WTC11 (cell line): ENCODE data around the gene PTPRS. TPM values are rescaled to one million over a fixed set of nuclear protein-coding genes. Genes with fewer than 3 reads are reported as not detected.

Experiments
- ATAC-seq: fragments of 200-7000 bp; cut with Tn5 transposase; 2 replicates; pipeline ENCODE4 v1.10.0; 2021; ENCODE audit warnings: mild to moderate bottlenecking, moderate library complexity
- CTCF ChIA-PET: fragments of 300-600 bp; sonication (Branson Sonifier 250); formaldehyde crosslinking; loops from one replicate; lab custom pipeline; 2021; ENCODE audit warnings: antibody characterized with exemption; lab: Charles Lee
- POLR2A ChIA-PET: fragments of 350-600 bp; sonication (Branson Sonifier 250); formaldehyde crosslinking; loops from one replicate; lab custom pipeline; 2021; ENCODE audit warnings: antibody characterized with exemption; lab: Charles Lee
- DNase-seq: peaks from one replicate; pipeline ENCODE4 v3.0.0; 2021; ENCODE audit warnings: low spot score
- H3K27ac Mint-ChIP-seq: 2 replicates; pipeline ENCODE4 v1.8.0; 2021; ENCODE audit warnings: mixed read lengths
- H3K27me3 Mint-ChIP-seq: 2 replicates; pipeline ENCODE4 v1.8.0; 2021; ENCODE audit warnings: low read depth, mild to moderate bottlenecking, moderate library complexity, mixed read lengths
- H3K36me3 Mint-ChIP-seq: 2 replicates; pipeline ENCODE4 v1.8.0; 2021; ENCODE audit warnings: mixed read lengths
- H3K4me1 Mint-ChIP-seq: 2 replicates; pipeline ENCODE4 v1.8.0; 2022; ENCODE audit warnings: mixed read lengths
- H3K4me3 Mint-ChIP-seq: 2 replicates; pipeline ENCODE4 v1.8.0; 2021; ENCODE audit warnings: mild to moderate bottlenecking, moderate library complexity, mixed read lengths
- H3K9me3 Mint-ChIP-seq: 2 replicates; pipeline ENCODE4 v1.8.0; 2021; ENCODE audit warnings: mixed read lengths
- ATF2 ChIP-seq: sonication (generic); formaldehyde crosslinking; IDR thresholded peaks from 2 replicates; pipeline ENCODE4 v1.8.1; 2022; ENCODE audit warnings: low read depth, missing genetic modification reagents, borderline replicate concordance
- CTCF ChIP-seq: fragments of 200-600 bp; IDR thresholded peaks from 2 replicates; pipeline ENCODE4 v1.8.0; 2022; ENCODE audit warnings: antibody characterized with exemption
- EMX1 ChIP-seq: fragments of 250-450 bp; sonication (Bioruptor Pico); IDR thresholded peaks from 2 replicates; pipeline ENCODE4 v1.8.0; 2021; ENCODE audit warnings: mild to moderate bottlenecking
- KAT7 ChIP-seq: sonication (generic); formaldehyde crosslinking; IDR thresholded peaks from 2 replicates; pipeline ENCODE4 v1.8.1; 2023; ENCODE audit warnings: missing genetic modification reagents, mild to moderate bottlenecking, borderline replicate concordance
- NR1H2 ChIP-seq: sonication (generic); formaldehyde crosslinking; IDR thresholded peaks from 2 replicates; pipeline ENCODE4 v1.9.0; 2021; ENCODE audit warnings: mild to moderate bottlenecking, moderate library complexity, missing genetic modification reagents
- OVOL2 ChIP-seq: fragments of 250-450 bp; sonication (Bioruptor Pico); IDR thresholded peaks from 2 replicates; pipeline ENCODE4 v1.9.0; 2021; ENCODE audit warnings: mild to moderate bottlenecking, borderline replicate concordance
- SMAD4 ChIP-seq: sonication (generic); formaldehyde crosslinking; IDR thresholded peaks from 2 replicates; pipeline ENCODE4 v1.8.0; 2022; ENCODE audit warnings: mild to moderate bottlenecking, missing genetic modification reagents
- TCF7 ChIP-seq: sonication (generic); formaldehyde crosslinking; IDR thresholded peaks from 2 replicates; pipeline ENCODE4 v1.8.0; 2022; ENCODE audit warnings: mild to moderate bottlenecking, low read depth, missing genetic modification reagents, moderate library complexity
- ZNF121 ChIP-seq: sonication (generic); formaldehyde crosslinking; IDR thresholded peaks from 2 replicates; pipeline ENCODE4 v1.8.0; 2023; ENCODE audit warnings: missing genetic modification reagents
- ZNF219 ChIP-seq: sonication (generic); formaldehyde crosslinking; IDR thresholded peaks from 2 replicates; pipeline ENCODE4 v1.8.0; 2023; ENCODE audit warnings: missing genetic modification reagents, mild to moderate bottlenecking, borderline replicate concordance
- ZNF263 ChIP-seq: sonication (generic); formaldehyde crosslinking; IDR thresholded peaks from 2 replicates; pipeline ENCODE4 v1.8.1; 2022; ENCODE audit warnings: low read depth, mild to moderate bottlenecking, moderate library complexity, missing genetic modification reagents
- ZNF416 ChIP-seq: fragments of 250-450 bp; sonication (Bioruptor Pico); IDR thresholded peaks from 2 replicates; pipeline ENCODE4 v1.9.0; 2021; ENCODE audit warnings: mild to moderate bottlenecking, inconsistent platforms
- ZSCAN18 ChIP-seq: fragments of 250-450 bp; sonication (Bioruptor Pico); IDR thresholded peaks from 2 replicates; pipeline ENCODE4 v2.1.2; 2022; ENCODE audit warnings: mild to moderate bottlenecking, moderate library complexity
- total RNA-seq: library from RNA; stranded (reverse); gene quantifications from 3 replicates; pipeline ENCODE4 v1.2.3, GENCODE V29; 2021
- TF ChIP-seq, protein P1 (sequence below): sonication (generic); formaldehyde crosslinking; IDR thresholded peaks from 2 replicates; pipeline ENCODE4 v1.8.1; 2023; ENCODE audit warnings: mild to moderate bottlenecking, missing genetic modification reagents
- TF ChIP-seq, protein P2 (sequence below): sonication (generic); formaldehyde crosslinking; IDR thresholded peaks from 2 replicates; pipeline ENCODE4 v1.8.0; 2022; ENCODE audit warnings: missing genetic modification reagents

Gene PTPRS
- total RNA-seq, 1 experiment from 2014 or later = 201 TPM

DNA sequence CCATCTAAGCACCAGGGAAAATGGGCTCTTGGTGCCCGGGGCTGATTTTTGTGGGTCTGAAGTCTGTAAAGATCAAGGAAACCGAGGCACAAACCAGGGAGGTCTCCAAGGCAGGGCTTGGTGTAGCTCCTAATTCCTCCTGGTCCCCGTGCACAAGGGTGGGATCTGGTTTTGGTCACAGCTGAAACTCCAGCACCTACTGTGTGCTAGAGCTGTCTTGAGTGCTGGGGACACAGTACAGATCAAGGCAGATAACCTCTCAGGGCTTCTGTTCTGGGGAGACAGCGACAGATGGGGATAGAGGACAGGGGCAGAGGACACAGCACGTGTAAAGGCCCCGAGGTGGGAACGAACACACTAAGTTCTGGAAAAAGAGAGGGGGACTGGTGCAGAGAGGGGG, 37.4 kb downstream of the PTPRS start (continued):
- TF ChIP-seq, protein P1, sequence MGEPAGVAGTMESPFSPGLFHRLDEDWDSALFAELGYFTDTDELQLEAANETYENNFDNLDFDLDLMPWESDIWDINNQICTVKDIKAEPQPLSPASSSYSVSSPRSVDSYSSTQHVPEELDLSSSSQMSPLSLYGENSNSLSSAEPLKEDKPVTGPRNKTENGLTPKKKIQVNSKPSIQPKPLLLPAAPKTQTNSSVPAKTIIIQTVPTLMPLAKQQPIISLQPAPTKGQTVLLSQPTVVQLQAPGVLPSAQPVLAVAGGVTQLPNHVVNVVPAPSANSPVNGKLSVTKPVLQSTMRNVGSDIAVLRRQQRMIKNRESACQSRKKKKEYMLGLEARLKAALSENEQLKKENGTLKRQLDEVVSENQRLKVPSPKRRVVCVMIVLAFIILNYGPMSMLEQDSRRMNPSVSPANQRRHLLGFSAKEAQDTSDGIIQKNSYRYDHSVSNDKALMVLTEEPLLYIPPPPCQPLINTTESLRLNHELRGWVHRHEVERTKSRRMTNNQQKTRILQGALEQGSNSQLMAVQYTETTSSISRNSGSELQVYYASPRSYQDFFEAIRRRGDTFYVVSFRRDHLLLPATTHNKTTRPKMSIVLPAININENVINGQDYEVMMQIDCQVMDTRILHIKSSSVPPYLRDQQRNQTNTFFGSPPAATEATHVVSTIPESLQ = no peak

GRCh38 chr19:5302396-5302795, 38.2 kb downstream of the PTPRS start:
- Mint-ChIP-seq H3K27ac (no peak overlapping the region), H3K9me3 (no peaks in the 10 kb centered on the region), H3K4me1 (peaks cover 6% of the 10 kb centered on the region), H3K27me3 (no peaks in the 10 kb centered on the region), H3K4me3 (no peak overlapping the region), H3K36me3 (peaks cover 6% of the 10 kb centered on the region; the same call in 1 of the 2 replicates)
- POLR2A ChIA-PET = interaction anchor here (0.7 kb wide), 1 partner anchor 9 kb away, joined by 4 read pairs; no protein-coding TSS in a partner anchor
- no peak for ATAC-seq
- CTCF ChIA-PET = no interaction called here
- TF ChIP-seq CTCF = no peak
- no peak for TF ChIP-seq ZNF416 (CRISPR knock-in tag)
- no peak for TF ChIP-seq TCF7
- TF ChIP-seq ZSCAN18 = no peak
- DNase-seq = no peak

GRCh38 chr19:5299137-5299536, 41.5 kb downstream of the PTPRS start:
- POLR2A ChIA-PET = no interaction called here
- no peak for TF ChIP-seq ZNF219 (CRISPR knock-in tag)
- no peak for TF ChIP-seq NR1H2 (CRISPR knock-in tag)
- no peak for TF ChIP-seq EMX1 (CRISPR knock-in tag)
- no peak for TF ChIP-seq SMAD4 (CRISPR knock-in tag)
- TF ChIP-seq ZNF121 (CRISPR knock-in tag) = no peak
- no peak for TF ChIP-seq KAT7
- no peak for TF ChIP-seq ATF2 (CRISPR knock-in tag)
- TF ChIP-seq ZNF263 (CRISPR knock-in tag) = no peak
- no peak for TF ChIP-seq OVOL2
- TF ChIP-seq, protein P2, sequence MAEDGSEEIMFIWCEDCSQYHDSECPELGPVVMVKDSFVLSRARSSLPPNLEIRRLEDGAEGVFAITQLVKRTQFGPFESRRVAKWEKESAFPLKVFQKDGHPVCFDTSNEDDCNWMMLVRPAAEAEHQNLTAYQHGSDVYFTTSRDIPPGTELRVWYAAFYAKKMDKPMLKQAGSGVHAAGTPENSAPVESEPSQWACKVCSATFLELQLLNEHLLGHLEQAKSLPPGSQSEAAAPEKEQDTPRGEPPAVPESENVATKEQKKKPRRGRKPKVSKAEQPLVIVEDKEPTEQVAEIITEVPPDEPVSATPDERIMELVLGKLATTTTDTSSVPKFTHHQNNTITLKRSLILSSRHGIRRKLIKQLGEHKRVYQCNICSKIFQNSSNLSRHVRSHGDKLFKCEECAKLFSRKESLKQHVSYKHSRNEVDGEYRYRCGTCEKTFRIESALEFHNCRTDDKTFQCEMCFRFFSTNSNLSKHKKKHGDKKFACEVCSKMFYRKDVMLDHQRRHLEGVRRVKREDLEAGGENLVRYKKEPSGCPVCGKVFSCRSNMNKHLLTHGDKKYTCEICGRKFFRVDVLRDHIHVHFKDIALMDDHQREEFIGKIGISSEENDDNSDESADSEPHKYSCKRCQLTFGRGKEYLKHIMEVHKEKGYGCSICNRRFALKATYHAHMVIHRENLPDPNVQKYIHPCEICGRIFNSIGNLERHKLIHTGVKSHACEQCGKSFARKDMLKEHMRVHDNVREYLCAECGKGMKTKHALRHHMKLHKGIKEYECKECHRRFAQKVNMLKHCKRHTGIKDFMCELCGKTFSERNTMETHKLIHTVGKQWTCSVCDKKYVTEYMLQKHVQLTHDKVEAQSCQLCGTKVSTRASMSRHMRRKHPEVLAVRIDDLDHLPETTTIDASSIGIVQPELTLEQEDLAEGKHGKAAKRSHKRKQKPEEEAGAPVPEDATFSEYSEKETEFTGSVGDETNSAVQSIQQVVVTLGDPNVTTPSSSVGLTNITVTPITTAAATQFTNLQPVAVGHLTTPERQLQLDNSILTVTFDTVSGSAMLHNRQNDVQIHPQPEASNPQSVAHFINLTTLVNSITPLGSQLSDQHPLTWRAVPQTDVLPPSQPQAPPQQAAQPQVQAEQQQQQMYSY (CRISPR knock-in tag) = no peak
- H3K9me3 Mint-ChIP-seq = no peaks in the 10 kb centered on the region
- CTCF ChIA-PET = no interaction called here
- H3K27ac Mint-ChIP-seq = no peak overlapping the region
- no peak overlapping the region for H3K4me3 Mint-ChIP-seq
- peaks cover 6% of the 10 kb centered on the region; the same call in 1 of the 2 replicates for H3K36me3 Mint-ChIP-seq
- H3K27me3 Mint-ChIP-seq = no peaks in the 10 kb centered on the region
- H3K4me1 Mint-ChIP-seq = peaks cover 7% of the 10 kb centered on the region
- DNase-seq = no peak
- no peak for ATAC-seq
